Measurements from ENCODE around the gene CREBBP. TPM values are rescaled to one million over a fixed set of nuclear protein-coding genes. Genes with fewer than 3 reads are reported as not detected.

CREBBP gene
- total and polyA plus RNA-seq, 2 donors (not counting 3 experiments of a cell fraction or from before 2014, with no cell fraction given): 13.8 to 72.7 TPM

GRCh38 chr16:3738128-3738527 is 142.4 kb downstream of the CREBBP start:
- Histone ChIP-seq H3K79me2 (ENCODE audit: control insufficient read depth, insufficient read depth, low read length) (no peaks in the 10 kb centered on the region), H3K27me3 (ENCODE audit: control insufficient read depth in 2 of 2, insufficient read depth in 2 of 2, low read length in 2 of 2) (no peaks in the 10 kb centered on the region), H3K27ac (ENCODE audit: insufficient read depth, low read depth, low read length) (no peak overlapping the region), H3K9me1 (replicated peaks; ENCODE audit: control insufficient read depth, extremely low read depth, insufficient read depth, low read length) (no peaks in the 10 kb centered on the region), H3K36me3 (ENCODE audit: control insufficient read depth in 2 of 2, extremely low read depth in 1 of 2, insufficient read depth in 2 of 2, low read length in 2 of 2) (peaks cover 11 to 61% of the 10 kb centered on the region in 2 experiments), H3K4me1 (ENCODE audit: control insufficient read depth, extremely low read depth, insufficient read depth, low read length) (no peaks in the 10 kb centered on the region), H3K4me2 (ENCODE audit: insufficient read depth, low read length) (no peak overlapping the region), H3K9me3 (replicated peaks; ENCODE audit: control insufficient read depth, insufficient read depth, low read length) (no peaks in the 10 kb centered on the region), H3K9ac (replicated peaks; ENCODE audit: extremely low read depth, insufficient read depth, low read length) (no peak overlapping the region), H2AFZ (ENCODE audit: low read depth, low read length) (no peak overlapping the region), H3K4me3 (replicated peaks in 1 of 3; ENCODE audit: insufficient read depth in 1 of 3, low read depth in 1 of 3, low read length in 3 of 3) (no peak overlapping the region), H4K20me1 (replicated peaks; ENCODE audit: control insufficient read depth, extremely low read depth, insufficient read depth, low read length) (no peaks in the 10 kb centered on the region)
- DNase-seq (ENCODE audit: low read depth, low spot score): no peak
- TF ChIP-seq FOS (IDR thresholded peaks at IDR 0.05; ENCODE audit: borderline replicate concordance, insufficient read depth, low read length) (no peak), JUN (IDR thresholded peaks at IDR 0.05; ENCODE audit: borderline replicate concordance, insufficient read depth, insufficient read length, low read depth) (no peak)
- intact Hi-C loops (cut with micrococcal nuclease): no loop called here
- CTCF ChIA-PET: no interaction called here
- BruUV-seq (replicated peaks): no TSS peak
- dilution Hi-C loops (cut with MboI; ENCODE audit: extremely low pct_ligation_motif_present, low sequenced_read_pairs): no loop called here
- POLR2A ChIA-PET: no interaction called here
- no peak for FAIRE-seq

- H3K9me3 ChIP-seq (replicated peaks; ENCODE audit: control insufficient read depth, insufficient read depth, low read length): no peaks in the 10 kb centered on the region
- H2AFZ ChIP-seq (ENCODE audit: low read depth, low read length): no peak overlapping the region
- ChIA-PET POLR2A (no interaction called here), CTCF (no interaction called here)
- FAIRE-seq (no peak), DNase-seq (ENCODE audit: low read depth, low spot score) (no peak)
- dilution Hi-C loops (cut with MboI; ENCODE audit: extremely low pct_ligation_motif_present, low sequenced_read_pairs) (no loop called here), intact Hi-C loops (cut with micrococcal nuclease) (no loop called here)
- TF ChIP-seq MYC (IDR thresholded peaks at IDR 0.05; ENCODE audit: low read depth, low read length): no peak
- TF ChIP-seq POLR2A (IDR thresholded peaks at IDR 0.05; ENCODE audit: low read depth, low read length): no peak
- TF ChIP-seq, protein P1, sequence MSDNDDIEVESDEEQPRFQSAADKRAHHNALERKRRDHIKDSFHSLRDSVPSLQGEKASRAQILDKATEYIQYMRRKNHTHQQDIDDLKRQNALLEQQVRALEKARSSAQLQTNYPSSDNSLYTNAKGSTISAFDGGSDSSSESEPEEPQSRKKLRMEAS (IDR thresholded peaks at IDR 0.05; ENCODE audit: insufficient read depth, insufficient read length): no peak
- no peak for TF ChIP-seq POLR2AphosphoS5 (IDR thresholded peaks at IDR 0.05; ENCODE audit: insufficient read depth, low read depth, low read length)
- no peak for TF ChIP-seq EZH2 (IDR thresholded peaks at IDR 0.05; ENCODE audit: borderline replicate concordance, low read depth, low read length, severe bottlenecking)
- no peak for TF ChIP-seq FOS (IDR thresholded peaks at IDR 0.05; ENCODE audit: borderline replicate concordance, insufficient read depth, low read length)
- no peak for TF ChIP-seq JUN (IDR thresholded peaks at IDR 0.05; ENCODE audit: borderline replicate concordance, insufficient read depth, insufficient read length, low read depth)
- no peak for TF ChIP-seq GATA2 (IDR thresholded peaks at IDR 0.05; ENCODE audit: insufficient read depth, insufficient read length, low read depth, low read length)
- TF ChIP-seq, protein P2, sequence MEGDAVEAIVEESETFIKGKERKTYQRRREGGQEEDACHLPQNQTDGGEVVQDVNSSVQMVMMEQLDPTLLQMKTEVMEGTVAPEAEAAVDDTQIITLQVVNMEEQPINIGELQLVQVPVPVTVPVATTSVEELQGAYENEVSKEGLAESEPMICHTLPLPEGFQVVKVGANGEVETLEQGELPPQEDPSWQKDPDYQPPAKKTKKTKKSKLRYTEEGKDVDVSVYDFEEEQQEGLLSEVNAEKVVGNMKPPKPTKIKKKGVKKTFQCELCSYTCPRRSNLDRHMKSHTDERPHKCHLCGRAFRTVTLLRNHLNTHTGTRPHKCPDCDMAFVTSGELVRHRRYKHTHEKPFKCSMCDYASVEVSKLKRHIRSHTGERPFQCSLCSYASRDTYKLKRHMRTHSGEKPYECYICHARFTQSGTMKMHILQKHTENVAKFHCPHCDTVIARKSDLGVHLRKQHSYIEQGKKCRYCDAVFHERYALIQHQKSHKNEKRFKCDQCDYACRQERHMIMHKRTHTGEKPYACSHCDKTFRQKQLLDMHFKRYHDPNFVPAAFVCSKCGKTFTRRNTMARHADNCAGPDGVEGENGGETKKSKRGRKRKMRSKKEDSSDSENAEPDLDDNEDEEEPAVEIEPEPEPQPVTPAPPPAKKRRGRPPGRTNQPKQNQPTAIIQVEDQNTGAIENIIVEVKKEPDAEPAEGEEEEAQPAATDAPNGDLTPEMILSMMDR (IDR thresholded peaks at IDR 0.05; ENCODE audit: extremely low read depth in 1 of 2, insufficient read depth in 1 of 2, low read depth in 1 of 2, low read length in 2 of 2): no peak
- H3K4me3 ChIP-seq (replicated peaks in 1 of 3; ENCODE audit: insufficient read depth in 1 of 3, low read depth in 1 of 3, low read length in 3 of 3): no peak overlapping the region
- no peaks in the 10 kb centered on the region for H3K4me1 ChIP-seq (ENCODE audit: control insufficient read depth, extremely low read depth, insufficient read depth, low read length)
- no peaks in the 10 kb centered on the region for H3K27me3 ChIP-seq (ENCODE audit: control insufficient read depth in 2 of 2, insufficient read depth in 2 of 2, low read length in 2 of 2)
- no peaks in the 10 kb centered on the region for H3K79me2 ChIP-seq (ENCODE audit: control insufficient read depth, insufficient read depth, low read length)
- H3K36me3 ChIP-seq (ENCODE audit: control insufficient read depth in 2 of 2, extremely low read depth in 1 of 2, insufficient read depth in 2 of 2, low read length in 2 of 2): peaks cover 11 to 55% of the 10 kb centered on the region in 2 experiments
- no peak overlapping the region for H3K9ac ChIP-seq (replicated peaks; ENCODE audit: extremely low read depth, insufficient read depth, low read length)
- BruUV-seq (replicated peaks): no TSS peak
- H3K27ac ChIP-seq (ENCODE audit: insufficient read depth, low read depth, low read length): no peak overlapping the region
- no peaks in the 10 kb centered on the region for H4K20me1 ChIP-seq (replicated peaks; ENCODE audit: control insufficient read depth, extremely low read depth, insufficient read depth, low read length)
- no peaks in the 10 kb centered on the region for H3K9me1 ChIP-seq (replicated peaks; ENCODE audit: control insufficient read depth, extremely low read depth, insufficient read depth, low read length)
- no peak overlapping the region for H3K4me2 ChIP-seq (ENCODE audit: insufficient read depth, low read length)
Observed at GRCh38 chr16:3737181-3737580, 143.3 kb downstream of the CREBBP start.

Measured in endothelial cell of umbilical vein (primary cell).